LNCAP (cell line): ENCODE results near the gene FASTKD2.
A peak's percentile ranks its signal among the peaks of the same experiment; 100 is the strongest.

Experiments used
- CTCF ChIP-seq: fragments of 450-650 bp; IDR thresholded peaks from 2 replicates; pipeline ENCODE4 v1.5.1; 2017; ENCODE audit warnings: mild to moderate bottlenecking

Gene FASTKD2

GRCh38 chr2:206774871-206775270 is 9.5 kb downstream of the FASTKD2 start:
- TF ChIP-seq CTCF = no peak

GRCh38 chr2:206776432-206776831 is 11.0 kb downstream of the FASTKD2 start:
- TF ChIP-seq CTCF = no peak

GRCh38 chr2:206780671-206781070 is 15.3 kb downstream of the FASTKD2 start:
- TF ChIP-seq CTCF = no peak

- peak; percentile 47 for TF ChIP-seq CTCF
Observed at GRCh38 chr2:206783718-206784117, 18.3 kb downstream of the FASTKD2 start.

GRCh38 chr2:206784559-206785353 is 19.4 kb downstream of the FASTKD2 start:
- no peak for TF ChIP-seq CTCF

GRCh38 chr2:206790311-206790935 is 25.0 kb downstream of the FASTKD2 start:
- TF ChIP-seq CTCF = no peak

GRCh38 chr2:206792645-206793044 is 27.2 kb downstream of the FASTKD2 start:
- no peak for TF ChIP-seq CTCF
